ENCODE data around the gene AIRE.
"Not testable (repeated sequence)": the region's sequence is repeated elsewhere in the genome, so short reads cannot be mapped to it uniquely, and the experiment has no call there.

Gene AIRE

DNA sequence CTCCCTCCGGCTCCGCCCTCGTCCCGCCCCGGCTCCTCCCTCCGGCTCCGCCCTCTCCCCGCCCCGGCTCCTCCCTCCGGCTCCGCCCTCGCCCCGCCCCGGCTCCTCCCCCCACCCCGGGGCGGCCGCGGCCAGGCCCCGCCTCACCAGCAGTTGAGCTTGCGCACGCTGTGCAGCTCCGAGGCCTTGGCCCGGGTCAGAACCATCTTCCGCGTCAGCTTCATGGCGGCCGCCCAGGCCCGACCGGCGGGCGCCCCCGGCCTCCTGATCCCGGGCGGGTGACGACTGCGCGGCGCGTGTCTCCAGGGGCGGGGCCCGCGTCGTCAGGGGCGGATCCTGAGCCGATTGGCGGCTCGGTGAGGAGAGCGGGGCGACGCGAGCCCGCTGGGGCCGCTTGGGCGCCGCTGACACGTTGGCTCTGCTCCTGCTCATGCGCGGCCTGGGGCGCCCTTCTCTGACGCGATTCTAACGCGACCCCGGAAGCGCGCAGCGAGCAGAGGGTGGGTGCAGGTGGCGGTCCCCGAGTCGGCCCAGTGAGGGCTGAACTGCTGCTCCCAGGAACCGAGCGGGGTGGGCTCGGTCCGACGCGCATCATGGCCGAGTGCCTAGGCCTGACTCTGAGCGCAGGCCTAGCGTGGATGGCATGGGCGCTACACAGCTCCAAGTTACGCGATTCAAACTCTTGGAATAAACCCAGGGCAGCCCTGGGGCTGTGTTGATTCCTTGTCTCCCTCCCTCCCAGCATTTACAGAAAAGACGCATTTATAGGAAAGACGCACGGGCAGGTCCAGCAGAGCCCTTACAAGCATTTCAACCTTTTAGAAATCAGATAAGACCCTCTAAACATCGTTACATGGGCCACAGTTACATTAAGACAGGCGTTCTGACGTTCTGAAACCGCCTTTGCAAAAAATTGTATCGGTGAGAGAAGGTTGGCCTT, 53.6 kb downstream of the AIRE start, which contains the start of gene CFAP410:
TSS of gene CFAP410 (minus strand) at position 420 of the 940 bp plus-strand sequence. CDS start at position 224, 196 bp downstream.
- peak; percentile 95 to 96 for DNase-seq

DNA sequence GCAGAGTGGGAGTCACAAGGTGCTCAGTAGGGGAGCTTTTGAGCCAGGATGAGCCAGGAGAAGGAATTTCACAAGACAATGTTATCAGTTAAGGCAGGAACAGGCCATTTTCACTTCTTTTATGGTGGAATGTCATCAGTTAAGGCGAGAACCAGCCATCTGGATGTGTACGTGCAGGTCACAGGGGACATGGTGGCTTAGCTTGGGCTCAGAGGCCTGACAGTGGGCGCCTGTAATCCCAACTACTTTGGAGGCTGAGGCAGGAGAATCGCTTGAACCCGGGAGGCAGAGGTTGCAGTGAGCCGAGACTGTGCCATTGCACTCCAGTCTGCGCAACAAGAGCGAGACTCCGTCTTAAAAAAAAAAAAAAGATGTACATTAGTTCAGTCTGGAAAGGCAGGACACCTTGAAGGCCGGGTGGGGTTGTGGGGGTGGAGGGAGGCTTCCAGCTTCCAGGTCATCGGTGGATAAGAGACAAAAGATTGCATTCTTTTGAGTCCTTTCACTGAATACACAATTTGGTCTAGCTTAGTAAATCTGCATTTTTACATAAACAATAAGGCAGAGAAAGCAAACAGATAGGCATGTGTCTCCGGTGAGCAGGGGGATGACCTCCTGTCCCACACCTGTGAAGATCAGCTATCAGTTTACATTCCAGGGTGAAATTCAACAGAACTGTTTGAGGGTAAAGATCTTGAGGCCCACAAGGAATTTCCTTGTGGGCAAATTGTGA, 56.2 kb downstream of the AIRE start:
- DNase-seq = not testable (repeated sequence)

DNA sequence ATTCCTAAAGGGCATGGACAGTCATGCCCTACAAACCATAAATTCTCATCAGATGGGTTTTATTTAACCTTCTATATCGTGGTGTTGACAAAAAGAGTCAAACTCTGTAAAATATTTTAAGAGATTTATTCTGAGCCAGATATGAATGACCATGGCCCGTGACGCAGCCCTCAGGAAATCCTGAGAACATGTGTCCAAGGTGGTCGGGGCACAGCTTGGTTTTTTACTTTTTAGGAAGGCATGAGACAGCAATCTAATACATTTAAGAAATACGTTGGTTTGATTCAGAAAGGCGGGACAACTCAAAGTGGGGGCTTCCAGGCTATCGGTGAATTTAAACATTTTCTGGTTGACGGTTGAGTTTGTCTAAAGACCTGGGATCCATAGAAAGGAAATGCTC, 57.3 kb downstream of the AIRE start:
- not testable (repeated sequence) for DNase-seq

DNA sequence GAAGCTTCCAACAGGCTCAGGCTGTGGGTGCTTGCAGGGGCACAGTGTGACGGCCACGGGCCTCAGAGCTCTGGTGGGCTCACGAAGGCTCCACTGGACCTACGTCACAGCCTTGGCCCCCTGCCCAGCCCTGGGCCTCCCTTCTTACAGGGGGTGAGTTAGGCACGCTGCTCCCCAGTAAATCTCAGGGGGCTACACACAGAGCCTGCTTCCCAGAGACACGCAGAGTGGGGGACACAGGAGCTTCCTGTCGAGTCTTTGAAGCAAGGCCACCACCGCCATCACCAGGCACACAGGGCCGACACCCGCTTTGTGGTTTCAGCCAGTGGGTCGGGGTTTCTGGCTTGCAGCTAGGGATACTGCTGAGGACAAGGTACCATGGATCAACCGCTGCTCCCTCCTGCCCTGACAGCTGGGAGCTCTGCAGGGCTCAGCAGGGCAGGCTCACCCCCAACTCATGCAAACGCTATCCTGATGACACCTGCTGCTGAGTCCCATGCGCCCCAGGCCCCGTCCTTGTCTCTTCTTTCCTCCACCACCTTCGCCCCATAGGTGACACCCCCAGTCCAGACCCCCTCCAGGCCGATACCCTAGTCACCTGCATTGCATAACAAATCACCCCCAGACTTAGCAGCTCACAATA, 59.0 kb downstream of the AIRE start:
- no peak for DNase-seq

DNA sequence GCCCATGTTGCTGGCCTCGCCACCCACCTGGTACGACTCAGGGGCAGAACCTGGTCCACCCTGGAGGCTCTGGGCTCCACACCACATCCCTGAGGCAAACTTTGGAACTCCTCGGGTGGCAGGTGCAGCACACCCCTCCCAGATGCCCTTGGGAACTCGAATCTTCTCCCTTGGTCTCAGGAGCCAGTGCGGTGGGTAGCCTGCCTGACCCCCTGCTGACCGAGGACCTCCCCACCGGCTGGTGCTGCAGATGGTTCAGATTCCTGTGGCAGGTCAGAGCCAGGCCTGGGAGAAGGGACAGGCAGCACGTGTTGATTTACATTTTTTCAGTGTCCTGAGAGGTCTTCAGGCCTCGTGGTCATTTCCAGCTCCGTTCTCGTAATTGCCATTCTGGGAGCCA, 59.8 kb downstream of the AIRE start:
- no peak for DNase-seq

DNA sequence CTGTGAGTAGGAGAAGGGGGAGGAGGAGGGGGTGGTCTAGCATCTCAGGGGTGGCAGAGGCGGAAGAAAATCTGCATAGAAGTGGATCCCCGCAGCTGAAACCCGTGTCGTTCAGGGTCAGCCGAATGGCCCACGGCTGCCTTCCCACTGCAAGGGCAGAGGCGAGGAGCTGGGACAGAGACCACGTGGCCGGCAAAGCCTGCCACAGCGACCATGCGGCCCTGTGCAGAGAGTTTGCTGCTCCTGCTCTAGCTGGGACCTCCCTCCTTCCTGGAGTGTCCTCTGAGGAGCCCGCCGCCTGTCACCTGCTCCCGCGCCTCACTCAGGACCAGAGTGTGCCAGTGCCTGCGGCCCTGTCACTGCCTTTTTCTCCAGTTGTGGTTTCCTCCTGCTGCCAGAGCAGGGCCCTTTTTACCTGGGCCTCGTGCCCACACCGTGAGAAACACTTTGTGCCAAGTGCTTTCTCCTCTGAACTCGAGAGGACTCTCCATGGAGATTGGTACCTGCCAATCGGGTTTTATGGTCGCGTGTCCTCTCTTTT, 62.3 kb downstream of the AIRE start:
- DNase-seq = no peak

Measured in activated T-cell treated with anti-CD3 and anti-CD28 coated beads, Interleukin-2, amount 50 U/mL, for 48 hours (primary cell).